ENCODE measurements around the gene MIPOL1. TPM values are rescaled to one million over a fixed set of nuclear protein-coding genes. Genes with fewer than 3 reads are reported as not detected.
"Not testable (repeated sequence)": the region's sequence is repeated elsewhere in the genome, so short reads cannot be mapped to it uniquely, and the experiment has no call there.

The MIPOL1 gene
- total RNA-seq, 1 experiment from 2014 or later, result 10.5 TPM

GRCh38 chr14:37526994-37527393 lies 329.3 kb downstream of the MIPOL1 start:
- no peak for DNase-seq (ENCODE audit: low read depth)
- in situ Hi-C loops (cut with HindIII; ENCODE audit: low pct_unique_long_range_greater_than_20kb, low sequenced_read_pairs), result no loop called here

GRCh38 chr14:37539992-37540391 lies 342.3 kb downstream of the MIPOL1 start:
- DNase-seq (ENCODE audit: low read depth), result no peak
- in situ Hi-C loops (cut with HindIII; ENCODE audit: low pct_unique_long_range_greater_than_20kb, low sequenced_read_pairs), result no loop called here

GRCh38 chr14:37544407-37544806 lies 346.7 kb downstream of the MIPOL1 start:
- no peak for DNase-seq (ENCODE audit: low read depth)
- in situ Hi-C loops (cut with HindIII; ENCODE audit: low pct_unique_long_range_greater_than_20kb, low sequenced_read_pairs), result no loop called here

- in situ Hi-C loops (cut with HindIII; ENCODE audit: low pct_unique_long_range_greater_than_20kb, low sequenced_read_pairs), result no loop called here
- DNase-seq (ENCODE audit: low read depth), result no peak
Measured at GRCh38 chr14:37545174-37545573, 347.4 kb downstream of the MIPOL1 start.

- DNase-seq (ENCODE audit: low read depth), result peak; percentile 12
- in situ Hi-C loops (cut with HindIII; ENCODE audit: low pct_unique_long_range_greater_than_20kb, low sequenced_read_pairs), result no loop called here
Measured at GRCh38 chr14:37546621-37547447, 349.1 kb downstream of the MIPOL1 start.

GRCh38 chr14:37550511-37550910 lies 352.8 kb downstream of the MIPOL1 start:
- in situ Hi-C loops (cut with HindIII; ENCODE audit: low pct_unique_long_range_greater_than_20kb, low sequenced_read_pairs), result no loop called here
- no peak for DNase-seq (ENCODE audit: low read depth)

GRCh38 chr14:37551119-37551518 lies 353.4 kb downstream of the MIPOL1 start:
- no peak for DNase-seq (ENCODE audit: low read depth)
- in situ Hi-C loops (cut with HindIII; ENCODE audit: low pct_unique_long_range_greater_than_20kb, low sequenced_read_pairs), result no loop called here

GRCh38 chr14:37553935-37554550 lies 356.3 kb downstream of the MIPOL1 start:
- DNase-seq (ENCODE audit: low read depth), result no peak
- in situ Hi-C loops (cut with HindIII; ENCODE audit: low pct_unique_long_range_greater_than_20kb, low sequenced_read_pairs), result no loop called here

GRCh38 chr14:37555596-37555995 lies 357.9 kb downstream of the MIPOL1 start:
- in situ Hi-C loops (cut with HindIII; ENCODE audit: low pct_unique_long_range_greater_than_20kb, low sequenced_read_pairs); DNase-seq (ENCODE audit: low read depth): not testable (repeated sequence)

GRCh38 chr14:37558740-37559139 lies 361.0 kb downstream of the MIPOL1 start:
- in situ Hi-C loops (cut with HindIII; ENCODE audit: low pct_unique_long_range_greater_than_20kb, low sequenced_read_pairs), result no loop called here
- DNase-seq (ENCODE audit: low read depth), result no peak

- in situ Hi-C loops (cut with HindIII; ENCODE audit: low pct_unique_long_range_greater_than_20kb, low sequenced_read_pairs), result no loop called here
- DNase-seq (ENCODE audit: low read depth), result no peak
Measured at GRCh38 chr14:37559386-37559785, 361.6 kb downstream of the MIPOL1 start.

GRCh38 chr14:37563189-37563588 lies 365.5 kb downstream of the MIPOL1 start:
- in situ Hi-C loops (cut with HindIII; ENCODE audit: low pct_unique_long_range_greater_than_20kb, low sequenced_read_pairs), result no loop called here
- no peak for DNase-seq (ENCODE audit: low read depth)

GRCh38 chr14:37565550-37565949 lies 367.8 kb downstream of the MIPOL1 start:
- in situ Hi-C loops (cut with HindIII; ENCODE audit: low pct_unique_long_range_greater_than_20kb, low sequenced_read_pairs), result no loop called here
- DNase-seq (ENCODE audit: low read depth), result no peak

GRCh38 chr14:37566811-37567371 lies 369.2 kb downstream of the MIPOL1 start:
- in situ Hi-C loops (cut with HindIII; ENCODE audit: low pct_unique_long_range_greater_than_20kb, low sequenced_read_pairs), result no loop called here
- peak; percentile 33 for DNase-seq (ENCODE audit: low read depth)

- in situ Hi-C loops (cut with HindIII; ENCODE audit: low pct_unique_long_range_greater_than_20kb, low sequenced_read_pairs), result no loop called here
- DNase-seq (ENCODE audit: low read depth), result no peak
Measured at GRCh38 chr14:37569729-37570128, 372.0 kb downstream of the MIPOL1 start.

- DNase-seq (ENCODE audit: low read depth), result no peak
- in situ Hi-C loops (cut with HindIII; ENCODE audit: low pct_unique_long_range_greater_than_20kb, low sequenced_read_pairs), result no loop called here
Measured at GRCh38 chr14:37571391-37571790, 373.7 kb downstream of the MIPOL1 start.

GRCh38 chr14:37573356-37573755 lies 375.6 kb downstream of the MIPOL1 start:
- DNase-seq (ENCODE audit: low read depth), result no peak
- in situ Hi-C loops (cut with HindIII; ENCODE audit: low pct_unique_long_range_greater_than_20kb, low sequenced_read_pairs), result no loop called here

- DNase-seq (ENCODE audit: low read depth), result no peak
- in situ Hi-C loops (cut with HindIII; ENCODE audit: low pct_unique_long_range_greater_than_20kb, low sequenced_read_pairs), result no loop called here
Measured at GRCh38 chr14:37579274-37579673, 381.5 kb downstream of the MIPOL1 start.

GRCh38 chr14:37580146-37580545 lies 382.4 kb downstream of the MIPOL1 start:
- in situ Hi-C loops (cut with HindIII; ENCODE audit: low pct_unique_long_range_greater_than_20kb, low sequenced_read_pairs), result no loop called here

More at GRCh38 chr14:37580146-37580545, 382.4 kb downstream of the MIPOL1 start:
- DNase-seq (ENCODE audit: low read depth), result no peak
